Liver (tissue), 3 donors: Measurements from ENCODE around the gene DMAC2L.

Source experiments
- MAX ChIP-seq: IDR thresholded peaks from 2 replicates; pipeline ENCODE4 v1.6.1; 2016; ENCODE audit warnings: antibody characterized with exemption
- RAD21 ChIP-seq, 2 donors: IDR thresholded peaks; 2 replicates each; pipeline ENCODE4 v1.6.1; 2016; ENCODE audit warnings: antibody characterized with exemption in 2 of 2, mild to moderate bottlenecking in 2 of 2
- TAF1 ChIP-seq: conservative IDR thresholded peaks from 2 replicates; pipeline ENCODE4 v1.6.1; 2016; ENCODE audit warnings: antibody characterized with exemption, mild to moderate bottlenecking
- YY1 ChIP-seq: IDR thresholded peaks from 2 replicates; pipeline ENCODE4 v1.6.1; 2016; ENCODE audit warnings: antibody characterized with exemption, mild to moderate bottlenecking
- TF ChIP-seq, protein P1 (sequence below): fragments of 150-350 bp; IDR thresholded peaks from 2 replicates; pipeline ENCODE4 v1.5.1; 2017; ENCODE audit warnings: improper control_type of control experiment, low read depth, low read length; ENCODE audit not compliant: missing input control
- donor health status: healthy.
- donor health status: healthy.

- TF ChIP-seq, protein P1, sequence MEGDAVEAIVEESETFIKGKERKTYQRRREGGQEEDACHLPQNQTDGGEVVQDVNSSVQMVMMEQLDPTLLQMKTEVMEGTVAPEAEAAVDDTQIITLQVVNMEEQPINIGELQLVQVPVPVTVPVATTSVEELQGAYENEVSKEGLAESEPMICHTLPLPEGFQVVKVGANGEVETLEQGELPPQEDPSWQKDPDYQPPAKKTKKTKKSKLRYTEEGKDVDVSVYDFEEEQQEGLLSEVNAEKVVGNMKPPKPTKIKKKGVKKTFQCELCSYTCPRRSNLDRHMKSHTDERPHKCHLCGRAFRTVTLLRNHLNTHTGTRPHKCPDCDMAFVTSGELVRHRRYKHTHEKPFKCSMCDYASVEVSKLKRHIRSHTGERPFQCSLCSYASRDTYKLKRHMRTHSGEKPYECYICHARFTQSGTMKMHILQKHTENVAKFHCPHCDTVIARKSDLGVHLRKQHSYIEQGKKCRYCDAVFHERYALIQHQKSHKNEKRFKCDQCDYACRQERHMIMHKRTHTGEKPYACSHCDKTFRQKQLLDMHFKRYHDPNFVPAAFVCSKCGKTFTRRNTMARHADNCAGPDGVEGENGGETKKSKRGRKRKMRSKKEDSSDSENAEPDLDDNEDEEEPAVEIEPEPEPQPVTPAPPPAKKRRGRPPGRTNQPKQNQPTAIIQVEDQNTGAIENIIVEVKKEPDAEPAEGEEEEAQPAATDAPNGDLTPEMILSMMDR = no peak
- TF ChIP-seq TAF1 (no peak), MAX (no peak), YY1 (no peak), RAD21 (IDR thresholded peaks at IDR 0.05) (no peak)
Observed at GRCh38 chr14:50362764-50363713, 50.9 kb downstream of the DMAC2L start.
